ENCODE data around the gene GPC4.

GPC4 gene

GRCh38 chrX:133410550-133410949 is 4.7 kb downstream of the GPC4 start:
- DNase-seq, result no peak

DNA sequence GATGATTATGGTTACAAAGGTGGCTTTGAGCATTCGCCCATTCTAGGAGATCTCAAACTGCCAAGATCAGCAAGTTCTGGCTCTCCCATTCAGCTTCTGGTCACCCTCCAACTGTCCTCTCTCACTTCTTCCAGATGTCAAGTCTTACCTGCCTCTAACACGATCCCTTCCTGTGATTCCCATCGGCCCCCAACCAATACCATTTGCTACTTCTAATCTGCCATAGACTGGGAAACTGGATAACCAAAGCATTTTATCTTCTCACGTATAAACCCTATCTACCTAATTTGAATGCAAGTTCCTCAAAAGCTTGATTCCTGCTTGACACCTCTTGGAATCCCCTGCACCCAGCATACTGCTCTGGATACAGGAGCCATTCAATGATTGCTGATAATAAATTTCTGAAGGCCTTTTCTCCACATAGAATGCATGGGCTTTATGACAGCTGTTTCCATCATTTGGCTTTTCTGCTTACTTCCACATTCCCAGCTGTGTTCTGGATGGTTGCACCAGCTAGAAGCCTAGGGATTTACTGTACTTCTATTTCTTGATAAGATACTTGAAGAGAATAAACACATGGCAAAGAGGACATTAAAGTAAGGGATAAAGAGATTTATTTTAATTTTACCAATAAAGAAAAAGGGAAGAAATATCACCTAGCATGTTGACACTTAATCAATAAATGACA is 9.6 kb downstream of the GPC4 start:
- no peak for DNase-seq

DNA sequence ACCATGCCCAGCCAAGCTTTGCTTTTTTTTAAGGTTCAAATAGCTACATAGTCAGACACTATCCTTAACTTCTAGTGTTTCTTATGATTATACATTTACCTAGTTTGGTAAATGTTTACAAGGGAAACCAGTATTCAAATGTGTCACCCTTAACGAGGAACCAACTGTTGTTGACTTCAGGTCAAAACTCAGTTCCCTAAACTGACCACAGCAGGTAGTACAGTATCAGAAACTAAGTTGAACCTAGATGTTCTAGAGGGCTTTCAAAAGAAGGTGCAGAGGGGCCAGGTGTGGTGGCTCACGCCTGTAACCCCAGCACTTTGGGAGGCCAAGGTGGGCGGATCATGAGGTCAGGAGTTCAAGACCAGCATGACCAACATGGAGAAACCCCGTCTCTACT is 11.3 kb downstream of the GPC4 start:
- no peak for DNase-seq

DNA sequence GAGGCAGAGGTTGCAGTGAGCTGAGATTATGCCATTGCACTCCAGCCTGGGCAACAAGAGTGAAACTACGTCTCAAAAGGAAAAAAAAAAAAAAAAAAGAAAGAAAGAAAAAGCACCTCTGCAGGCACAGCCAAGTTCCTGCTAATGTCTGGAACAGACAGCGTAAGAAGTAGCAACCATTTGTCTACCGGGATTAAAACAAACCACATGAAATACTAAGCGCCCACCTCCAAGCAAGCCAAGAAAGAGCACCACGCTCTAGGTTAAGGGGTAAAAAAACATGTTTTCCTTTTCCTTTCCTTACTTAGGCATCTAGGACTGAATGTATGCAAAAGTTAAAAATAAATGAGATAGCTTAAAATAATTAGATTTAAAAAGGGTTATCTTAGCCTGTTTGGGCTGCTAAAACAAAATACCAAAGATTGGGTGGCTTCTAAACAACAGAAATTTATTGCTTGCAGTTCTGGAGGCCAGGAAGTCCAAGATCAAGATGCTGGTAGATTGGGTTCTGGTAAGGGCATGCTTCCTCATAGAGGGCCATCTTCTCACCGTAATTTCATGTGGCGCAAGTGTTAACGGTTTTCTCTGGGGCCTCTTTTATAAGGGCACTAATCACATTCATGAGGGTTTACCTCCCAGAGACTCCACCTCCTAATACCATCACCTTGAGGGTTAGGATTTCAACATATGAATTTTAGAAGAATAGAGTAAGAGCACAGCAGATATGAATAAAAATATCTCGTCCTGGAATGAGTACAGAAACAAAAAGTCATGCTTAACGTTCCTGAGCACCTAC is 12.3 kb downstream of the GPC4 start:
- no peak for DNase-seq

- no peak for DNase-seq
Measured at GRCh38 chrX:133402042-133402453, 13.2 kb downstream of the GPC4 start.

DNA sequence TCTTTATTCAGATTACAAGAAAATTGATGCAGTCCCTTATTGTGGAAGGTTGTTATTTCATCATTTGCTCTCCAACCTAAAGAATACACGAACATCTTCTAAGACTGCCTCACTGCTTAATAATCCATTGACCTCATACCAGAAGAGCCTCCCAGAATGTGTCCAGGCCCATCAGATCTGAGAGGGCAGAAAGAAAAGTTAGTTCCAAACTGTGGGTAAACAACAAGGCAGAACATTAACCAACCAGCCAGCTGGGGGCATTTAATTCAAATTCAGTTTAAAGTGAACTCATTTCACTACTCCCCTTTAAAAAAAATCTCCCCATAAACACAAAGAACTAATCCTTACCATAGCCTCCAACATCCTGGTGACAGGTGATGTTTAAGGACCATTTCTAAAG is 13.8 kb downstream of the GPC4 start:
- DNase-seq, result no peak

DNA sequence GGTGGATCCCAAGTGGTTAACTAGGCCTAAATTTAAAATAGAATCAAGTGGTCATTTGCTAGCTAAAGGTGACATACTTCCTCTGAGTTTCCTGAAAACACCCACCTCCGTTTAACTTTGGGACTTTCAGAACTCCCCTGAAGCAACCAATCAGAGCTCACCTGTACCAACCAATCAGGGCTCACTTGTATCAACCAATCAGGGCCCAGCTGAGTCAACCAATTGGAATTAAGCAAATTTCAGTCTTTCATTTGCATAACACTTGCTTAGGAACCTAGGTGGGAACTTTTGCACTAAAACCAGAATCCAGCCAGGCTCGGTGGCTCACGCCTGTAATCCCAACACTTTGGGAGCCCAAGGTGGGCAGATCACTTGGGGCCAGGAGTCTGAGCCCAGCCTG is 15.9 kb downstream of the GPC4 start:
- no peak for DNase-seq

GRCh38 chrX:133394765-133395164 is 20.5 kb downstream of the GPC4 start:
- DNase-seq, result no peak

- no peak for DNase-seq
Measured at GRCh38 chrX:133392671-133393070, 22.6 kb downstream of the GPC4 start.

- DNase-seq, result no peak
Measured at GRCh38 chrX:133391111-133391510, 24.2 kb downstream of the GPC4 start.

DNA sequence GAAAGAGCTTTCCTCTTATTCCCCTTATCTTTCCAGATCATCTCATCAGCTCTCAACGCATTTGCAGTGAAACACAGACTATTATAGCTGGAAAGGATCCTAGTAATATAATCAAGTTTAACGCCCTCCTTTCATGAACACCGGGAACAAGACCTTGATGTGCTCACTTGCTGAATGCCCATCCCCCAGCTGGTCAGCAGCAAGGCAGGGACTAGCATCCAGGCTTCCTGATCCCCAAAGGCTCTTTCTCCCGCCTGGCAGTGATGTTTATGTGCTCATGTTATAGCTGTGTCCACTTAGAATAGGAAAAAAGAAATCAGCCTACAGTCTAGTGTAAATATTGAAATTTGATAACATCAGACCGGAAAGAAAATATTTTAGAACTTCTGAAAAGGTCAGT is 24.6 kb downstream of the GPC4 start:
- no peak for DNase-seq

GRCh38 chrX:133389975-133390374 is 25.3 kb downstream of the GPC4 start:
- no peak for DNase-seq

- DNase-seq, result no peak
Measured at GRCh38 chrX:133384454-133384853, 30.8 kb downstream of the GPC4 start.

DNA sequence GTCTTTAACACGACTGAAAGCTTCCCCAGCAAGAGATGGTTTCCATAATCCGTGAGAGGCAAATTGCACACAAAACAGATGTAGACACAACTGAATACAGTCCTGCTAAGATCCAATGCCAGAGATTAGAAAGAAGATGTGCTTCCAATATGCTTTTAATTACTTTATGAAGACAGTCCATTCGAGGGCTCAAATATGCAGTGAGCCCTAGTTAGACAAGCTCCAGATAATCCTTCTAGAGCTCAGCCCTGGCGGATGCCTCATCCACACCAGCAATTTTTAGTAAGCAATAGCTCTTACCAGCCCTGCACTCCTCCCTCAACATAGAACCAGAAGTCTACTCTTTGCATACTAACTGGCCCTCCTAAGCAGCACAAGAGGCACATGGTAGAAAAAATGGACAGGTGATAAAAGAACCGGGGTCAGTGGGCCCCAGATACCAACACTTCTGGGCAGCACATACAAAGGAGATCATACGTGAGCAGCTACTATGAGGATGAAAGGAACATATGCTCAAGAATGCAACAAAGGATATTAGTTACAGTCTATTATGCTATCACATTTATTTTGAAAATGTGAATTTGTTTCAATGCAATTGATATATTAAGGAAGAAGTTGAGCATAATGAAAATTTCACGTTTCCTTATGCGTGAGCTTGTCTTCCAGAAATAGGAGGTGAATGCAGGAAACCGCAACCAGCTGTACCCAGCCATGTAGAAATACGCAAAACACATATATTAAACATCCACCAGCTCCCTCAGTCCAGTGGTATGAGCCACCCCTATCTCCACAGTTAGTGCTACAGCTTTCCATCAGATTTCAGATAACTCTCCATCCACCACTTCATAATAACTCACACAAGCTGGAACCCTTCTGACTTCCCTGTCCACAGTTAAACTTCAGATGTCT is 34.3 kb downstream of the GPC4 start:
- no peak for DNase-seq

DNA sequence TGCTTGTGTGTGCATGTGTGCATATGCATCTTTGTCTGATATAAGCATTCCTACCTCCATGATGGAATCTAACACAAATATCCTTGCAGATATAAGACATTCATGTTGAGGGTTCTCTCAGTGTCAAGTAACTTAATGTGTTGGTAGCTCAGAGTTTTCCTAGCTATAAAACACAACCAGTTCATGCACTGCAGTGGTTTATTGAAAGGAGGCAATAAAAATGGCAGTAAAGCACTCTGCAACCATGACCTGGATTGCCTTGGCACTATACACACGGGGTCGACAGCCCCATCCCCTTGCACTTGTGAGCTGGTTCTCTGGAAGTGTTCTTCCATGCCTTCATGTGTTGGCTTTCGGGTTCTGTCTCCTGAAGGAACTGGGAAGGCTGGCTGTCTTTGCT is 38.9 kb downstream of the GPC4 start:
- DNase-seq, result no peak

DNA sequence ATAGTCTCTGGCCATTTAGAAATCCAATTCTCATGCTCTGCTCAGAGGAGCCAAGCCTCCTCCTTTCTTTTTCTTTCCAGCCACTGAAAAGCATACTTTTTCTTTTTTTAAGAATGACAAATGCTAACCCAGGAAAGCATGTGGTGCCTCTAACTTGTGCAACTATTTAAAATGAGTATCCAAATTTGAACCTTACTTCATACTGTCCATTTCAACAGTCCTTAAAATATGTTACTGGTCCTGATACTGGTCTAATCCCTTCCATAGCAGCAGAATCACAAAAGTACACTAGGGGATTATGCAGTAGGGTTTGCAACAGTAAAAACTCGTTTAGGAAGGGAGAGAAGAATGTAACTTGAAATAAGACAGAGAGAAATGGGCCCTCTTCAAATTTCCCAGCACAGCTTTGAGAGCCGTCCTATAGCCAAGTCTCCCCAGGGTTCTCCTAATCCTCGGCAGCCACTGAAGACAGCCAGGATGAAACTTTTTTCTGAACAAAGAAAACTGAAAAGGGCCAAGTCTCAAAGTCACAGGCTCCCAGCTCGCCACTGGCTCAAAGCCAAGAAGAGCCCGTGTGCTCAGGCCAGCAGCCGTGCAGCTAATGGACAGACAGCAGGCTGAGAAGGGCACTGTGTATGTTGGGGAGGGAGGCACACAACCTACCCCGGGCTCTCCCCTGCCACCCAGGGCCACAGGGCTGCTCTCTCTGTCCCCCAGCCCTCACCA is 39.5 kb downstream of the GPC4 start:
- DNase-seq, result no peak

- DNase-seq, result no peak
Measured at GRCh38 chrX:133374874-133375387, 40.4 kb downstream of the GPC4 start.

GRCh38 chrX:133373386-133374079 is 41.8 kb downstream of the GPC4 start:
- no peak for DNase-seq

- no peak for DNase-seq
Measured at GRCh38 chrX:133370696-133371275, 44.5 kb downstream of the GPC4 start.

- no peak for DNase-seq
Measured at GRCh38 chrX:133369065-133369464, 46.2 kb downstream of the GPC4 start.

- no peak for DNase-seq
Measured at GRCh38 chrX:133366735-133367134, 48.6 kb downstream of the GPC4 start.
